Measurements from ENCODE around the gene USP35.

The USP35 gene

GRCh38 chr11:78200553-78200952 lies 11.8 kb downstream of the USP35 start:
- no peak overlapping the region for H3K27ac Mint-ChIP-seq
- no peak overlapping the region for H3K4me3 Mint-ChIP-seq
- peaks cover 10% of the 10 kb centered on the region for H3K4me1 Mint-ChIP-seq
- no peak for ATAC-seq
- H3K36me3 Mint-ChIP-seq = peaks cover 29% of the 10 kb centered on the region
- H3K9me3 Mint-ChIP-seq = no peaks in the 10 kb centered on the region
- H3K27me3 Mint-ChIP-seq = no peaks in the 10 kb centered on the region

GRCh38 chr11:78201096-78201818 lies 12.5 kb downstream of the USP35 start:
- H3K27me3 Mint-ChIP-seq = no peaks in the 10 kb centered on the region
- ATAC-seq = no peak
- peaks cover 10% of the 10 kb centered on the region for H3K4me1 Mint-ChIP-seq
- no peaks in the 10 kb centered on the region for H3K9me3 Mint-ChIP-seq
- peaks cover 24% of the 10 kb centered on the region for H3K36me3 Mint-ChIP-seq
- peak overlapping the region; percentile 38 for H3K27ac Mint-ChIP-seq
- no peak overlapping the region for H3K4me3 Mint-ChIP-seq

GRCh38 chr11:78202733-78203167 lies 14.0 kb downstream of the USP35 start:
- Mint-ChIP-seq H3K27ac (peak overlapping the region; percentile 20), H3K4me3 (no peak overlapping the region), H3K4me1 (peaks cover 10% of the 10 kb centered on the region)

GRCh38 chr11:78203184-78203583 lies 14.5 kb downstream of the USP35 start:
- H3K36me3 Mint-ChIP-seq = peaks cover 18% of the 10 kb centered on the region
- H3K27ac Mint-ChIP-seq = peak overlapping the region; percentile 20
- H3K27me3 Mint-ChIP-seq = no peaks in the 10 kb centered on the region
- no peak for ATAC-seq
- H3K4me3 Mint-ChIP-seq = no peak overlapping the region
- no peaks in the 10 kb centered on the region for H3K9me3 Mint-ChIP-seq
- peaks cover 10% of the 10 kb centered on the region for H3K4me1 Mint-ChIP-seq

More at GRCh38 chr11:78202733-78203167, 14.0 kb downstream of the USP35 start:
- ATAC-seq = peak; percentile 24
- Mint-ChIP-seq H3K9me3 (no peaks in the 10 kb centered on the region), H3K36me3 (peaks cover 18% of the 10 kb centered on the region), H3K27me3 (no peaks in the 10 kb centered on the region)

- peaks cover 23% of the 10 kb centered on the region for H3K36me3 Mint-ChIP-seq
- H3K4me1 Mint-ChIP-seq = peaks cover 10% of the 10 kb centered on the region
- H3K27ac Mint-ChIP-seq = no peak overlapping the region
- H3K4me3 Mint-ChIP-seq = no peak overlapping the region
- H3K27me3 Mint-ChIP-seq = no peaks in the 10 kb centered on the region
- ATAC-seq = no peak
- H3K9me3 Mint-ChIP-seq = no peaks in the 10 kb centered on the region
Measured at GRCh38 chr11:78205256-78205655, 16.5 kb downstream of the USP35 start.

- no peaks in the 10 kb centered on the region for H3K9me3 Mint-ChIP-seq
- no peak overlapping the region for H3K4me3 Mint-ChIP-seq
- H3K27me3 Mint-ChIP-seq = no peaks in the 10 kb centered on the region
- no peak overlapping the region for H3K27ac Mint-ChIP-seq
- peaks cover 10% of the 10 kb centered on the region for H3K4me1 Mint-ChIP-seq
- ATAC-seq = no peak
- H3K36me3 Mint-ChIP-seq = peaks cover 27% of the 10 kb centered on the region
Measured at GRCh38 chr11:78205691-78206090, 17.0 kb downstream of the USP35 start.

- H3K27ac Mint-ChIP-seq = no peak overlapping the region
- no peaks in the 10 kb centered on the region for H3K27me3 Mint-ChIP-seq
- H3K9me3 Mint-ChIP-seq = no peaks in the 10 kb centered on the region
- H3K36me3 Mint-ChIP-seq = peaks cover 28% of the 10 kb centered on the region
- H3K4me1 Mint-ChIP-seq = peaks cover 7% of the 10 kb centered on the region
- ATAC-seq = no peak
- no peak overlapping the region for H3K4me3 Mint-ChIP-seq
Measured at GRCh38 chr11:78207532-78208256, 19.0 kb downstream of the USP35 start.

GRCh38 chr11:78208257-78209165 lies 19.8 kb downstream of the USP35 start:
- Mint-ChIP-seq H3K27me3 (no peaks in the 10 kb centered on the region), H3K27ac (no peak overlapping the region), H3K9me3 (no peaks in the 10 kb centered on the region), H3K36me3 (peaks cover 28% of the 10 kb centered on the region), H3K4me1 (no peaks in the 10 kb centered on the region), H3K4me3 (no peak overlapping the region)
- no peak for ATAC-seq

GRCh38 chr11:78209478-78209877 lies 20.8 kb downstream of the USP35 start:
- Mint-ChIP-seq H3K27ac (no peak overlapping the region), H3K4me3 (no peak overlapping the region), H3K4me1 (no peaks in the 10 kb centered on the region), H3K36me3 (peaks cover 25% of the 10 kb centered on the region), H3K27me3 (no peaks in the 10 kb centered on the region), H3K9me3 (no peaks in the 10 kb centered on the region)
- no peak for ATAC-seq

- no peaks in the 10 kb centered on the region for H3K9me3 Mint-ChIP-seq
- no peak overlapping the region for H3K4me3 Mint-ChIP-seq
- H3K36me3 Mint-ChIP-seq = peaks cover 20% of the 10 kb centered on the region
- H3K4me1 Mint-ChIP-seq = no peaks in the 10 kb centered on the region
- no peak overlapping the region for H3K27ac Mint-ChIP-seq
- no peaks in the 10 kb centered on the region for H3K27me3 Mint-ChIP-seq
- no peak for ATAC-seq
Measured at GRCh38 chr11:78210000-78210608, 21.4 kb downstream of the USP35 start.

GRCh38 chr11:78211565-78211964 lies 22.8 kb downstream of the USP35 start:
- no peaks in the 10 kb centered on the region for H3K4me1 Mint-ChIP-seq
- no peaks in the 10 kb centered on the region for H3K27me3 Mint-ChIP-seq
- peaks cover 20% of the 10 kb centered on the region for H3K36me3 Mint-ChIP-seq
- H3K27ac Mint-ChIP-seq = no peak overlapping the region
- no peak overlapping the region for H3K4me3 Mint-ChIP-seq
- H3K9me3 Mint-ChIP-seq = no peaks in the 10 kb centered on the region
- no peak for ATAC-seq

- Mint-ChIP-seq H3K4me1 (no peaks in the 10 kb centered on the region), H3K9me3 (no peaks in the 10 kb centered on the region)
Measured at GRCh38 chr11:78212586-78213371, 24.1 kb downstream of the USP35 start.

GRCh38 chr11:78213526-78214330 lies 25.0 kb downstream of the USP35 start:
- Mint-ChIP-seq H3K27me3 (no peaks in the 10 kb centered on the region), H3K27ac (no peak overlapping the region), H3K9me3 (no peaks in the 10 kb centered on the region), H3K4me1 (no peaks in the 10 kb centered on the region), H3K4me3 (no peak overlapping the region), H3K36me3 (peaks cover 41% of the 10 kb centered on the region)
- ATAC-seq = no peak

More at GRCh38 chr11:78212586-78213371, 24.1 kb downstream of the USP35 start:
- H3K27me3 Mint-ChIP-seq = no peaks in the 10 kb centered on the region
- H3K27ac Mint-ChIP-seq = no peak overlapping the region
- no peak for ATAC-seq
- no peak overlapping the region for H3K4me3 Mint-ChIP-seq
- peaks cover 31% of the 10 kb centered on the region for H3K36me3 Mint-ChIP-seq

Data from stimulated activated memory B cell treated with anti-CD40 and anti-IgM and Interleukin-4, amounts not matched to agents 10 μg/mL and 1 μg/mL and 100 μg/mL, for 72 hours (primary cell).